NCI-H2196 (cell line): ENCODE measurements around the gene CCDC159.

ENCODE experiments used
- DNase-seq: peaks from one replicate; lab custom pipeline; 2025; ENCODE audit not compliant: unreplicated experiment; lab: John Stamatoyannopoulos, UW

The CCDC159 gene

DNA sequence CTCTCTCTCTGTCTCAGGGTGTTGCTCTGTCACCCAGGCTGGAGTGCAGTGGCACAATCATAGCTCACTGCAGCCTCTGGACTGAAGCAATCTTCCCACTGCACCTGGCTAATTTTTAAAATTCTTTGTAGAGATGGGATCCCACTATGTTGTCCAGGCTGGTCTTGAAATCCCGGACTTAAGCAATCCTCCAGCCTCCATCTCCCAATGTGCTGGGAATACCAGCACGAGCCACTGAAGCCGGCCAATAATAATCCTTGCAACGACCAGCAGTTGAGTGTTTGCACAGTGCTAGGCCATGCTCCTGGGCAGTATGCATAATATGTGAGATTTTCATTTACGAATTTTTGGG, 38.4 kb downstream of the CCDC159 start:
- no peak for DNase-seq

DNA sequence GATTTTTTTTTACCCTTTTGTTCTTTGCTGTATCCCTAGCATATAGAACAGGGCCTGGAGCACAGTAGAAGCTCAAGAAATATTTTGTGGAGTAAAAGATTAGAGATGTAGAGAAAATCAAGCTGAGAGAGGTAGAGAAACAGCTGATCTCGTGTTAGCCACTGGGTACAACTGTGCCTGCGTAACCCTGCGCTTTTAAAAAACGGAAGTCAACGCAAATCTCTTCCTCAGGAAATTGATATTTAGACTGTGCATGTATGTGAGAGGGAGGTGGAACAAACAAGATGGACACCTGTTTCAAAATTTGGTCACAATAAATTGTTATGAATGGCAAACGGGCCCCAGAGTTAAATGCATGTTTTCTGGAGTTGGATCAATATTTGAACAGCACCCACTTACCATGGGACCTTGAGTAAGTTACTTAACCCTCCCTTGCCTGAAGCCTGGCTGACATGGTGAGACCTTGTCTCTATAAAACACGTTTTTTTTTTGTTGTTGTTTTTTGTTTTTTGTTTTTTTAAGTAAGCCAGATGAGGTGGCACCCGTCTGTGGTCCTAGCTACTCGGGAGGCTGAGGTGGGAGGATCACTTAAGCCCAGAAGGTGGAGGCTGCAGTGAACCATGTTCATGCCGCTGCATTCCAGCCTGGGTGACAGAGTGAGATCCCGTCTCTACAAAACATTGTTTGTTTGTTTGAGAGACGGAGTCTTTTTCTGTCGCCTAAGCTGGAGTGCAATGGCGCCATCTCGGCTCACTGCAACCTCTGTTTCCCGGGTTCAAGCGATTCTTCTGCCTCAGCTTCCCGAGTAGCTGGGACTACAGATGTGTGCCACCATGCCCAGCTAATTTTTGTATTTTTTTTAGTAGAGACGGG, 41.1 kb downstream of the CCDC159 start:
- no peak for DNase-seq

DNA sequence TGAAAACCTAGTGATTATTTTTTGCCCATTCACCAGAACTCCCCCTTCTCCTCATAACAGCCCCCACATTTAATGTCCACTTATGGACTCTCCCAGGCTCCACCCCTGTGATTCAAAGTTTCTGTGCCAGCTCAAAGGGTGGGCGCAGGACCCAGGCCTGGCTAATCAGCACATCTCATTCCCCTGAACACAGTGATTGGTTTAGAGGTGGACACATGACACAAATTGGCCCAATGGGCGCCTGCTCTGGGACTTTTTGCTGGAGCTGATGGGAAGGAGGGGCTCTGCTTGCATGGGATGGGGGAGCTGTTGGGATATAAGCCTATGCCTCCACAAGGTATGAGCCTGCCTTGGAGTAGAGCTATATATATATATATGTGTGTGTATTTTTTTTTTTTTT, 44.0 kb downstream of the CCDC159 start:
- no peak for DNase-seq

DNA sequence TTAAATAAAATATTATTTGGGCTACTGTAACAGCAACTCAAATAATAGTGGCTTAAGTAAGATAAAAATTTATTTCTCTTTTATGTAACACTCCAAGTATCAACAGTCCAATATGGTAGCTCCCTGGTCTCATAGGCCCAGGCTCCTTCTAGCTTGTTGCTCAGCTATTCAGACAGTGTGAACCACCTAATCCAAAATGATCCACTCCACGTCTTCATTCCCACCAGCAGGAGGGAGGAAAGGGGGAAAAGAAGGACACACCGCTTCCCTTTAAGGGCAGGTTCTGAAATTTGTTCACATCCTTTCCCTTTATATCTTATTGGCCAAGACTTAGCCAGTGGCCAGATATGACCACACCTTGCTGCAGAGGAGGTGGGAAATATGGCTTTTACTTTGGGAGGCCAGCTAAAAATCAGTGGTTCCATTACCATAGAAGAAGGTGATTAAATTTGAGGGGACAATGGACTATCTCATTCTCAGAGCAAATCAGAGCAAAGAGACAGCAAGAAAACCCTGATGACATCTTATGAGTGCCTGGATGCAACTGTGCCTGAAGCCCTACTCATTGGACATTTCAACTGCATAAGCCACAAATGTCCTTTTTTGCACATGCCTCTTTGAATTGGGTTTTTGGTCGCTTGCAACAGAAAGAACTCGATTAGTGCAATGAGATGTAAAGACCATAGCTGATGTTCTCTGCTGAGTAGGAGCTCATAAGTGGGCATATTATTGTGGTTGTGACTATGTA, 44.8 kb downstream of the CCDC159 start:
- no peak for DNase-seq

DNA sequence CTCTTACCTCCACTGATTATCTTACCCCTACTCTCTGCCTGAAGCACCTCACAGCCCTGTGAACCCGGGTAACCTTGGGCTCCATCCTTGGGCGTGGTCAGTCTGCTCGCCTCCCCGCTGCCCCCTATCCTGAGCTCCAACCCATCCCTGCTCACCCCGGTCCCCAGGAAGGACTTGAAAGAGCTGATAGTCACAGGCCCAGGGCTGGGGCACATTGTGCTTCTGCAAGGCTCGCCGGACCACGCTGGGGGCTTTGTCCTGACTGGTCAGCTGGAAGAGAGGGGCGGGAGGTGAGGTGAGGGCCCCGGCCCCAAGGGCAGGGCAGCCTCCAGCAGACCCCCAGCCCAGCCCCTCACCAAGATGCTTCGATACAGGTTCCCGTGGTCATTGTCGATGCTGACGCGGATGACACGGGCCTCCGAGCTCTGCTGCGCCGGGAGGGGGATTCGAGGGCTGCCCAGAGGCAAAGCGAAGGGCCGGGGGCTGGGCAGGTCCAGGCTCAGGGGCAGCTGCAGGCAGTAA, 50.8 kb downstream of the CCDC159 start:
- DNase-seq = no peak

DNA sequence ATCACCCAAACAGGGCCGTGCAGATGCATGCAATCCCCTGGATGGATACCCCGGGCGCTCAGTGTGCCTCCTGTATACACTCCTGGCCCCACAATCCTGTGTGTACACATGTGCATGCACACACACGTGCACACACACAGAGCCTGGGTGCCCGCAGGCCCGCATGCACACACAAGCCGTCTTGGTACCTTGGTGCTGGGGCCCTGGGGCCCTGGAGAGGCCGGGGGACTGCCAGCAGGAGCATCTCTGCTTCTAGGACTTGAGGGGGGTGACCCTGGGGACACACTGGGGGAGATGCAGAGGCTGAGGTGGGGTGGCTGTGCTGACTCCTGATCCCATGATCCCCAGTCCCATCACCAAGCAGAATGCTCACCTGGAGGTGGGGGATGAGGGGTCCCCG, 53.3 kb downstream of the CCDC159 start:
- DNase-seq = no peak

DNA sequence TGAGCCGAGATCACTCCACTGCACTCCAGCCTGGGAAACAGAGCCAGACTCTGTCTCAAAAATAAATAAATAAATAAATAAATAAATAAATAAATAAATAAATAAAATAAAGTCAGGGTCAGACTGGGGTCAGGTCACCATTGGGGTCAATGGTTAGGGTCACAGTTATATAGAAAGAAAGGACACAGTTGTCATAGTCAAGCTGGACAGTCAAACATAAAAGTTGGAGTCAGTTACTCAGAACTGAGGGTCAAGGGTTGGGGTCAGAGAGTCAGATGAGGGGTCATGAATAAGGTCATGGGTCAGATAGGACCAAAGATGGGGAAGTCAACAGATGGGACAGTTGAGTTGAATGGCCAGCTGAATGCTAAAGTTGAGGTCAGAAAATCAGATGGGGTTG, 54.5 kb downstream of the CCDC159 start:
- no peak for DNase-seq

DNA sequence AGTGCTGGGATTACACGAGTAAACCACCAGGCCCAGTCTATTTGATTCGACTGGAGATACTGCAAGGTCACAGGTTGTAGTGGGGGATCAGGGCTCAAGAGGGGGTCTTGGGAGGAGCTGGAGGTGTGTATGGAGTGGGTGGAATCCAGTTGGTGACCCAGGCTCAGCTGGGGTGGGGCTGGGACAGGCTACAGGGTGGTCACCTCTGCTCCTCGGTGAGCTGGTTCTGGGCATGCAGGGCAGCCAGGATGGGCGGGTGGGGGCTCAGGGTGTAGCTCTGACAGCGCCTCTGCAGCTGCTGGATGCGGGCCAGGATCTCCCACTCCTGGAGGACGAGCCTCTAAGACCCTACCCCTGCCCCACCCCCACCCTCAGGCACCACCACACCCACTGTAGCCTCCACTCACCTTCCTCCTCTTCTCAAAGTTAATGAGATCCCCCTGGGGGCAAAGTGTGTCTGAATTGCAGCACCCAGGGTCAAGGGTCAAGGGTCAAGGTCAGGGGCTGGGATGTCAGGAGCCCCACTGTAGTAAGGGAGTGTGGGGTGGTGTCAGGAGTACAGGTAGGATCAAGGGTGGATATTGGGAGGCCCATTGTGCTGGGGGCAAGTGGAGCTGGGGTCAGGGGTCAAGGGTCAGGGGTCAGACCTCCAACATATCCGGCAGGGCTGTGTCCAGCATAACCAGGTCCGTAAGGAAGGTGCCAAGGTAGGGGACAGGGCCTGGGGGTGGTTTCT, 55.7 kb downstream of the CCDC159 start:
- no peak for DNase-seq
